ENCODE results near the gene MAPKAPK3.
A peak's percentile ranks its signal among the peaks of the same experiment; 100 is the strongest.

MAPKAPK3 gene

DNA sequence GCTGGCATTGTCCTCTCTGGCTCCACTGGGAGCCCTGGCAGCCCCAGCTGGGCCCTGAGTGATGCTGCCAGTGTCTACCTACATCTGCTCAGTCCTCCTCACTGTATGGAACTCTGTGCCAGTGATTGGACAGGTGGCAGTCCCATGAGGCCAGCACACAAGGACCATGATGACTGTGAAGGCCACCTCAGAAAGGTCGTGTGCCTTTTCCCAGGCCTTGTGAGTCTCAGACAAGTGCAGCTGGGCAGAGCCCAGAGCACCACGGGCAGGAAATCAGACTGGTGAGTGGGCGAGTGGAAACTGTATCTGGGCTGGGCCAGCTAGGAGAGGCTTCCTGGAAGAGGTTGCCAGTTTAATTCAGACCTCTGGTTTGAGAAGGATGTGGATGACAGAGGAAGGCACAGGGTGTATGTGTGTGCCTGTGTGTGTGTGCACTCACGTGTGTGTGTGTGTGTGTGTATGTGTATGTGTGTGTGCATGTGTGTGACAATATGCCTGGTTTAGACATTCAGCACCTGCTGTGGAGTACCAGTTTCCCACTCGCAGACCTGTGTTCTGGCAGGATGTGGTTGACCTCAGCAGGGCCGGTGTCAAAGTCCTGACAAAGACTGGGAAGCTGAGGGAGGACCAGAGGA is 7.0 kb downstream of the MAPKAPK3 start:
- peak; percentile 32 for DNase-seq (ENCODE audit: extremely low read depth, insufficient read length)
- H3K36me3 ChIP-seq (ENCODE audit: control insufficient read depth, insufficient read depth, low read length) = no peaks in the 10 kb centered on the region
- TF ChIP-seq, protein P1, sequence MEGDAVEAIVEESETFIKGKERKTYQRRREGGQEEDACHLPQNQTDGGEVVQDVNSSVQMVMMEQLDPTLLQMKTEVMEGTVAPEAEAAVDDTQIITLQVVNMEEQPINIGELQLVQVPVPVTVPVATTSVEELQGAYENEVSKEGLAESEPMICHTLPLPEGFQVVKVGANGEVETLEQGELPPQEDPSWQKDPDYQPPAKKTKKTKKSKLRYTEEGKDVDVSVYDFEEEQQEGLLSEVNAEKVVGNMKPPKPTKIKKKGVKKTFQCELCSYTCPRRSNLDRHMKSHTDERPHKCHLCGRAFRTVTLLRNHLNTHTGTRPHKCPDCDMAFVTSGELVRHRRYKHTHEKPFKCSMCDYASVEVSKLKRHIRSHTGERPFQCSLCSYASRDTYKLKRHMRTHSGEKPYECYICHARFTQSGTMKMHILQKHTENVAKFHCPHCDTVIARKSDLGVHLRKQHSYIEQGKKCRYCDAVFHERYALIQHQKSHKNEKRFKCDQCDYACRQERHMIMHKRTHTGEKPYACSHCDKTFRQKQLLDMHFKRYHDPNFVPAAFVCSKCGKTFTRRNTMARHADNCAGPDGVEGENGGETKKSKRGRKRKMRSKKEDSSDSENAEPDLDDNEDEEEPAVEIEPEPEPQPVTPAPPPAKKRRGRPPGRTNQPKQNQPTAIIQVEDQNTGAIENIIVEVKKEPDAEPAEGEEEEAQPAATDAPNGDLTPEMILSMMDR (IDR thresholded peaks at IDR 0.05; ENCODE audit: insufficient read depth, low read length, poor library complexity, severe bottlenecking) = no peak
- no peaks in the 10 kb centered on the region for H3K27me3 ChIP-seq (replicated peaks; ENCODE audit: control insufficient read depth, insufficient read depth, low read length)
- H3K4me3 ChIP-seq (replicated peaks; ENCODE audit: low read depth, low read length) = no peak overlapping the region

DNA sequence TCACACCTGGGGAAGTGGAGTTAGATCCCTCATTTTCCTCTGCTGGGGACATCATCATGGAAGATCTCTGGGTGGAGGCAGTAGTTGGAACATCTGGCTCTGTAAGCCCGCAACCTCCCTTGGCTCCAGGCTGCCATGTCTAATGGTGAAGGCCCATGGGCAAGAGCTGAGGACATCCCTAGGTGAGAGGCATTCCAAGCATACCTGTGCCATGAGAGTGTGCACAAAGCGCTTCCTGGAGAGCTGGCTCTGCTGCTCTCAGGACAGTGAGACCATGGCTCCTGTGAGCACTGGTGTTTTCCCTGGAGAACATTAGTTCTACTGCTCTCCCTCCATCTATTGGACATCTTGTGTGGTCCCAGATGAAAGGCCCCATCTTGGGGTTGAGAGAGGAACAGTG is 7.7 kb downstream of the MAPKAPK3 start:
- no peaks in the 10 kb centered on the region for H3K36me3 ChIP-seq (ENCODE audit: control insufficient read depth, insufficient read depth, low read length)
- no peak for DNase-seq (ENCODE audit: extremely low read depth, insufficient read length)
- H3K4me3 ChIP-seq (replicated peaks; ENCODE audit: low read depth, low read length) = no peak overlapping the region
- no peaks in the 10 kb centered on the region for H3K27me3 ChIP-seq (replicated peaks; ENCODE audit: control insufficient read depth, insufficient read depth, low read length)
- TF ChIP-seq, protein P1 (IDR thresholded peaks at IDR 0.05; ENCODE audit: insufficient read depth, low read length, poor library complexity, severe bottlenecking) = no peak

DNA sequence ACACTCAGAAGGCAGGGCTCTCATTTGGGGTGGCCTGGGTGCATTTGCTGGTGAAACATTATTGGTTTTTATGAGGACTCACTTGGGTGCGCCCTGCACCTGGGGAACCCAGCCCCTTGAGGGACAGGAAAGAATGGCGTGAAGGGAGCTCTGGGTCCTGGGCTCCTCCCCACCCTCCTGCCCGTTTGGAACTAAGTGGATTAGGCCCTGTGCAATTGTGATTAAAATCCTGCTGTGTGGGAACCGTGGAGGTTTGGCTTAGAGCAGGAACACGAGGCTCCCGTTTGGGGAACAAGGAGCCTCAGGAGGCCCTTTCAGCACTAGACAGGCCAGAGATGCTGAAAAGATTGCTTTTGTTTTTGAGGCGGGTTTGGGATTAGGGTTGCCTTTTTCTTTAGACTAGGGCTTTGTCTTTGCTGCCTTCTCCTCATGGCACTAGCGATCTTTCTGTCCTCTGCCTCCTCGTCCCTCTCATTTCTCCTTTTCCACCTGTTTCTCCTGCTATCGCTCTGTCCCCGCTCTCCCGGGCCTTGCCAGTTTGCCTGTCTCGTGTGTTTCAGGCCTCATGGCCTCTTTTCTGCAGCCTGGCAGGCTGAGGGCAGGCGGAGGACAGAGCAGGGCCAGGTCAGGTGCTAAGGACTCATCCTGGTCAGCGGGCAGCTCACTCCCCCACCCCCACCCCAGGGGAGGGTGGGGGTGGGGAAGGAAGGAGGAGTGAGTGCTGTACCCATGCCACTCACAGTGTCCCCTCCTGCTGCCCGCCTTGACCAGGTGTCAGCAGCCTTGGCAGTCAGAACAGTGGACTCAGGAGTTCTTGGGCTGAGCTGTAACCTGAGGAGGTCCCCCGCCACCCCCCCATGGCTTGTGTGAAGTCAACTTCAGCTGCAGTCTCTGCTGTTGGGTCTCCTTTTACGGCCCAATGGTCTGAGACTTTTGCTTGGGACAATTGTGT is 8.6 kb downstream of the MAPKAPK3 start:
- Histone ChIP-seq H3K36me3 (ENCODE audit: control insufficient read depth, insufficient read depth, low read length) (no peaks in the 10 kb centered on the region), H3K4me3 (replicated peaks; ENCODE audit: low read depth, low read length) (no peak overlapping the region), H3K27me3 (replicated peaks; ENCODE audit: control insufficient read depth, insufficient read depth, low read length) (no peaks in the 10 kb centered on the region)
- TF ChIP-seq, protein P1 (IDR thresholded peaks at IDR 0.05; ENCODE audit: insufficient read depth, low read length, poor library complexity, severe bottlenecking) = no peak
- no peak for DNase-seq (ENCODE audit: extremely low read depth, insufficient read length)

DNA sequence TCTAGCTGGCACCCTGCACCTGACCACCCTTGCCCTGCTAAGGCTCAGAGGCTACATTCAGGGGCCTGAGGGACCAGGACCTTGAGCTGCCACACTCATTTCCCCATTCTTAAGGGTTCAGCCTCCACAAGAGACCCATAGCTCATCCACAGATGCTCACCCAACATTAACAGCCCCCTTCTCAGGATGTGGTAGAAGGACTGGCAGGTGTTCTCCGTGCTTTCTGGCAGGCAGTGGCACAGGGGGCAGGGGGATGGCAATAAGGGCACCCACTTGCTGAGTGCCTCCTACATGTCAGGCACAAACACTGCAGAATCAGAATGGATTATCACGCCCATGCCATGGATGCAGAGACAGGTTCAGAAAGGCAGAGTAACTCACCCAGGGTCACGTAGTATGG is 9.4 kb downstream of the MAPKAPK3 start:
- Histone ChIP-seq H3K4me3 (replicated peaks; ENCODE audit: low read depth, low read length) (no peak overlapping the region), H3K36me3 (ENCODE audit: control insufficient read depth, insufficient read depth, low read length) (no peaks in the 10 kb centered on the region), H3K27me3 (replicated peaks; ENCODE audit: control insufficient read depth, insufficient read depth, low read length) (no peaks in the 10 kb centered on the region)
- no peak for DNase-seq (ENCODE audit: extremely low read depth, insufficient read length)
- TF ChIP-seq, protein P1 (IDR thresholded peaks at IDR 0.05; ENCODE audit: insufficient read depth, low read length, poor library complexity, severe bottlenecking) = no peak

DNA sequence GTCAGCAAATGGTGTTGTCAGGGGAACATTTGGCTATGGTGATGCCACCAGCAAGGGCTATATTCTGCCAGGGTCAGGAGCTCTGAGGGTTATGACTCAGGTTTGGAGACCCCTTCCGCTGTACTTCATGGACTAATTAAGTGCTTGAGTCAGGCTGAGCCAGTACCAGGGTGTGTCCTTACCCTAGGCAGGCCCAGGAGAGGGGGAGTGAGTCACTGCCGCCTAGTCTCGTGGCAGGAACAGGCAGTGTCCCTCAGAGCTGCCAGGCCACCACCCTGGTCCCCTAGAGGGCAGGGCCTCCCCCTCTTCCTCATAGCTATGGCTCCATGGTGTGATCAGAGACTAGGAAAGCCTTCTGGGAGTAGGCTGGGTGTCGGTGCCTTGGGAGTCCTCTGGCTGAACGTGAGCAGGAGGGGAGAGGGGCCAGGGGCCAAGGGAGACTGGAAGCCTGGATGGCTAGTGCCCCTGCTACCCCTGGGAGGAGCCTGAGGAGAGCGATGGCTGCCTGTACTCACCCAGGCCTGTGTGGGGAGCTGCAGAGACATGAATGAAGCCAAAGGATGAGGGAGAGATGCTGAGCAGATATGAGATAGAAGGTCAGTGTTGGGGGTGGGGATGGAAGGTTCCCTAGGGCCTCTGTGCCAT is 10.6 kb downstream of the MAPKAPK3 start:
- TF ChIP-seq, protein P1 (IDR thresholded peaks at IDR 0.05; ENCODE audit: insufficient read depth, low read length, poor library complexity, severe bottlenecking) = peak; percentile 33
- Histone ChIP-seq H3K36me3 (ENCODE audit: control insufficient read depth, insufficient read depth, low read length) (no peaks in the 10 kb centered on the region), H3K27me3 (replicated peaks; ENCODE audit: control insufficient read depth, insufficient read depth, low read length) (no peaks in the 10 kb centered on the region), H3K4me3 (replicated peaks; ENCODE audit: low read depth, low read length) (no peak overlapping the region)
- no peak for DNase-seq (ENCODE audit: extremely low read depth, insufficient read length)
